Tongue (tissue), 2 donors: ENCODE measurements around the gene CRYBG3. TPM values are rescaled to one million over a fixed set of nuclear protein-coding genes. Genes with fewer than 3 reads are reported as not detected.
A peak's percentile ranks its signal among the peaks of the same experiment; 100 is the strongest.

ENCODE experiments used
- DNase-seq: peaks from one replicate; pipeline ENCODE4 v3.0.0-alpha.2; 2015
- total RNA-seq: library from RNA; depleted of rRNA; stranded (reverse); fragments of >200 nt; gene quantifications from one replicate; pipeline ENCODE4 v1.2.3, GENCODE V29; 2014

Gene CRYBG3
- total RNA-seq, 1 donor from 2014 or later, result 52.4 TPM

DNA sequence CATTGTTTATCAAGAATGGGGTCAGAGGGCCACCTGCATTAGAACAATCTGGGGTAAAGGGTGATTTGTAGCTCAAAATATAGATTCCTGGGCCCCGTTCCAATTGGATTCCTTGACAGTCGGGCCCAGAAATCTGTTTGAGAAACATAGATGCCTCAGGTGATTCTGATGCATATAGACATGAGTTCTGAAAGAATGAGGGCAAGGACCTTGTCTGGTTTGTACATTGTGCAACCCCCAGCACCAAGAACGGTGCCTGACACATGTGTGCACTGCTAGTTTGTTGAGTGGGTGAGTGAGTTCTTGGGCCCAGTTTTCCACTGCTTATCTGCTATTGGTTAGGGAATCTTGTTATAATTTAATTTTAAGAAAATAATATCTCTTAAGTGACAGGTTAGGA lies 16.6 kb downstream of the CRYBG3 start:
- no peak for DNase-seq

- DNase-seq, result no peak
Observed at GRCh38 chr3:97839944-97840343, 18.1 kb downstream of the CRYBG3 start.

- no peak for DNase-seq
Observed at GRCh38 chr3:97841304-97841703, 19.5 kb downstream of the CRYBG3 start.

GRCh38 chr3:97841956-97842355 lies 20.1 kb downstream of the CRYBG3 start:
- no peak for DNase-seq

DNA sequence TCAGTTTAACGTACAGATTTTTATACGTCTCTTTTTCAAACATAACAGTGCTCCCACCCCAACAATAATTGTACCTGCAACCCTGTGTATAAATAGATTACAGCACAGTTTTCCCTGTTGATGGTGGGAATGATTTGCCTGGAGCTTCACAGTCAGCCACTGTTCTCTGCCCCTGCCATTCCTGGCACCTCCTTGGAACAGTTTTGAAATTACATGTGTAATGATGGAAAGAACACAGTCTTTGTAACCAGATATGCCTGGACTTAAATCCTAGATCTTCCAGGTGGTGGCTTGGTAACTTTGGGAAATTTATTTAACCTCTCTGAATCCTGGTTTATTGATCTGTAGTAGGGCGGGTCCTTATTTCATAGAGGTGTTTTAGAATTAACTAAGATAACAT lies 27.0 kb downstream of the CRYBG3 start:
- no peak for DNase-seq

DNA sequence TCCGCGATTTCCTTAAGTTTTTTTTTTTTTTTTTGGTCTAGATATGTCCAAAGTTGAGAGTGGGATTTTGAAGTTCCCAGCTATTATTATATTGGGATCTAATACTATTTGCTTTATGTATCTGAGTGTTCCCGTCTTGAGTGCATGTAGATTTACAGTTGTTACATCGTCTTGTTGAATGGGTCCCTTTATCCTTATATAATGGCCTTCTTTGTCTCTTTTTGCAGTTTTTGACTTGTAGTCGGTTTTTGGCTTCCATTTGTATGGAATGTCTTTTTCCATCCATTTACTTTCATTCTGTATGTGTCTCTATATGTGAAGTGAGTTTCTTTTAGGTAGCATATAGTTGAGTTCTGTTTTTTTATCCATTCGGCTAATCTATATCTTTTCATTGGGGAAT lies 35.6 kb downstream of the CRYBG3 start:
- DNase-seq, result no peak

DNA sequence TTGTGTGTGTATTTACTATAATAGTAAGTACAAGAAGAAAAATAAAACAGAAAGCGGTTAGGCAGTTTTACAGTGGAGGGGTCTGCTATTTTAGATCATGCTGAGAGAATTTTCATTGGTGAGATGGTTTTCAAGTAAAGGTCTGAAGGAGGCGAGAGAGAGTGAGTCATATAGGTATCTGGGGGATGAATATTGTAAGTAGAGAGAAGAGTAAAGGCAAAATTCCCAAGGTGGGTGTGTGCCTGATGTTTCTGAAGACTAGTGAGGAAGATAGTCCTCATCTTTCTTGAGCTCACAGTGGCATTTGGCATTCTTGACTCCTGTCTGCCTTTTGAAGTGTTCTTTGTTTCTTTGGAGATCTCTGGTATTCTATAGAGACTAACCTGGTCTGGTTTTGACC lies 38.6 kb downstream of the CRYBG3 start:
- DNase-seq, result no peak

GRCh38 chr3:97862582-97862981 lies 40.8 kb downstream of the CRYBG3 start:
- DNase-seq, result no peak

GRCh38 chr3:97863031-97863430 lies 41.2 kb downstream of the CRYBG3 start:
- DNase-seq, result no peak

DNA sequence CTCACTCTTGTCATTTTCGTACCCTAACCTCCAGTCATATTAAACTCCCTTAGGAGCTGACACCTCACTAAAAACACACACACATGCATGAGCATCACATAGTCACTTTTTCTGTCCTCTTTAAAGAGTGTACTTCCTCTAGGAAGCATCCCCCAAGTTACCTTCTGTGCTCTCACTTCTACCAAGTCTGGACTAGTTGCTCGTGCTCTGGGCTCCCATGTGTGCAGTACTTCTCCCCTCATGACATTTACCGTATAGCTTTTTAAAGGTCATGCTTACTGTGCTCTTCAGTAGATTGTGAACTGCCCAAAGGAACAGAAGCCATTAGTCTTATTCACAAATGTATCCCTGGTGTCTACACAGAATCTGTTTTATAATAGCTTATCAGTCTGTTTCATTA lies 42.0 kb downstream of the CRYBG3 start:
- no peak for DNase-seq

GRCh38 chr3:97871186-97871585 lies 49.4 kb downstream of the CRYBG3 start:
- peak; percentile 50 for DNase-seq

- no peak for DNase-seq
Observed at GRCh38 chr3:97871801-97872524, 50.2 kb downstream of the CRYBG3 start.

DNA sequence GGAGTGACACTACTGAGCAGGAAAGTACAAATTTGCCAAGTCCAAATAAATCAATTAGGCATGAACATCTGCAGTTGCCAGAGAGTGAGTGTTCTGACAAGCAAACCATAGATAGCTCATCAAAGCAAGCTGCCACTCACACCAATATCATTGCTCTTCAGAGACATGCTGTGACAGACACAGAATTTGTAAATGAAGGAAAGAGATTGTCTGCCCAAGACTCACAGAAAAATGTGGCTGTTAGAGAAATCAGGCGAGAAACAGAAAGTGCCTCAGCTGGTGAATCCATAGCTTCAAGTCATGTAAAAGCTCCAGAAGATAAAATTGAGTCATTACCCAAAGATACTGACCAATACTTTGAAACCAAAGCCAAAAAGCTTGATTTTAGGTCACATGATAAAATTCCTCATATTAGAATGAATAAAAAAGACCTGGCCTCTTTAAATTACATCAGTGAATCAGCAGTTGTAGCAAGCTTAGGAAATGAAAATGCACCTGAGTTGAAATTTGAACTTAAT lies 50.8 kb downstream of the CRYBG3 start:
- DNase-seq, result no peak

GRCh38 chr3:97880267-97880666 lies 58.5 kb downstream of the CRYBG3 start:
- DNase-seq, result no peak

DNA sequence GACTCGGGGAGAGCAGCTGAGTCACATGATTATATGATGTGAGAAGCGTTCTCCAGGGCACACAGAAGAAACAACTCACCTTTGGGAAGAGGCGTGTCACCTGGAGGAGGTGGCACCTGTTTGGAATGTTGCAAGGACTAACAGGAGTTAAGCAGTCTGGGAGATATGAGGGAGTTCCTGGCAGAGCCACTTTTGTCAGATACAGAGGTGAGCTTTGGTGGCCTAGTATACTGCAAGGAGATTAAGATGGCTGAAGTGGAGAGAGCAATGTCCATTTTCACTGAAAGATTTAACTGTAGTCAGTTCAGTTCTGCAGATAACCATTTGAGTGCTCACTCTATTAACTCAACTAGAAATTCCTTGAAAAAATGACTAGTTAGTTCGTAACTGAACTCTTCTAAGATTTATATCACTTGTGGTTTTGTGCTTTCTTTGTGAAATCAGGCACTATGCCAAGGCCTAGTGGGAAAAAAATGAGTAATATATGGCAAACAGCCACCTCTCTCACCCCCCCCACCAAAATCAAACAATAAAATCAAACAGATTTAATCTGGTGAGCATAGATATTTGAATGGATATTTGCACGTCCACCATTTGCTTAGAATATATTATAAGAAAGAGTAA lies 61.3 kb downstream of the CRYBG3 start:
- peak; percentile 42 for DNase-seq

GRCh38 chr3:97883736-97884135 lies 61.9 kb downstream of the CRYBG3 start:
- DNase-seq, result no peak

DNA sequence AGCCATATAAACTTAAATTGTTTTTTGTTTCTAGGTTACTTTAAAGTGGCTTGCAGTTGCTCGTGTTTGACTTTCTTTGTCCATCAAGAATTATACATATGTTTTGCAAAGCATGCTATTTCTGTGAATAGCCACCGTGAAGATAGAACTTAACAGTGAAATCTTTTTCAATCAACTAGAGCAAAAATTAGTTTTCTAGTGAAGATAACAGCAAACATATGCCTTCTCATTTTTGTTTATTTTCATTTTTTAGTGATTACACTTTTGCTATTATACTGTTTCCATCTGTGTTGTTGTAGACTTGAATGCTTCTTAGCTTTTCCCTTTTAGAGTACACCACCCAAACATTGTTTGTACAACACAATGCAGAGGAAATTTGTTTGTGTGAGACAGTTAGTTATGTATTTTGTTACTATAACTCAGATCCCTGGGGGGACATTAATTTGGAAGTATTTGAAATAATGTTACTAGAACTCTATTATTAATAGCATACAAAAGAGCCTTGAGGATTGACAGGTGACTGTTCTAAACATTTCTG lies 62.8 kb downstream of the CRYBG3 start:
- no peak for DNase-seq

GRCh38 chr3:97885931-97886824 lies 64.4 kb downstream of the CRYBG3 start:
- no peak for DNase-seq

DNA sequence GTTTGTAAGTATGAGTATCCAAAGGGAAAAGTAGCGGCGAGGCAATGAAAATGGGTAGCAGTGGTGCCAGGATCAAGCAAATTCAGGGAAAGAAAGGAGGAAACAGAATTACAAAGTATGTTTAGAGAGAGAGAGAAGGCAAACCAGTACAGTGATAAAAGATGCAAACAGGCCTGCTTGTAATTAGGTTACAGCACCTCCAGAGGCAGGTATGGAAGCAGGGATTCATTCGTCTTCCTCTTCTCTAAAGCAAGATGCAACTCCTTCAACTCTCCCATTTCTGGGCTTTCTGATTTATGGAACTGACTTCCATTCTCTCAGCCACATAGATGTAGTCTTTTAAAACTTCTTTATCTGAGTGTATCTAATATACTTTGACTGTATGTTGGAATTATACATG lies 68.0 kb downstream of the CRYBG3 start:
- DNase-seq, result no peak

DNA sequence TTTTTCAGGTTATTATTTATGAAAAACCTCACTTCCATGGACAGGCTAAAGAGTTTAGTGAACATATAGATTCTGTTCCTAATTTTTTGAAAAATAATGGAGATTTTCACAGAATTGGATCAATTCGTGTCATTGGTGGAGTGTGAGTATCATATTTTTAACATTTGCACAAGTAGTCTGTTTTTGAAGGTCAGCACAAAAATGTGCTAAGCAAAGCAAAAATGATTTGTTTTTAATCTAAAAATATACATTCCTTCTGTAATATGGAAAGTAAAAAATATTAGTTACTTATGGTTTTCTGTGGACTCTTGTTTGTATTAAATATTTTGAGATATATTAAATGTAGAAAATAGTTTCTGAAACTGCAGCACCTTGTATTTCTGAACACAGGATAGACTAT lies 71.0 kb downstream of the CRYBG3 start:
- no peak for DNase-seq

GRCh38 chr3:97895216-97895615 lies 73.4 kb downstream of the CRYBG3 start:
- no peak for DNase-seq

- no peak for DNase-seq
Observed at GRCh38 chr3:97896129-97896528, 74.3 kb downstream of the CRYBG3 start.

- DNase-seq, result no peak
Observed at GRCh38 chr3:97896547-97896946, 74.7 kb downstream of the CRYBG3 start.
